Neural cell (in vitro differentiated cells): Measurements from ENCODE around the gene YAF2.
"Not testable (repeated sequence)": the region's sequence is repeated elsewhere in the genome, so short reads cannot be mapped to it uniquely, and the experiment has no call there.

ENCODE experiments used
- CTCF ChIP-seq: fragments of 450-650 bp; IDR thresholded peaks from 2 replicates; pipeline ENCODE4 v1.5.1; 2014; ENCODE audit warnings: antibody characterized with exemption, mild to moderate bottlenecking, moderate library complexity; ENCODE audit not compliant: poor library complexity, severe bottlenecking
- EP300 ChIP-seq: fragments of 450-650 bp; conservative IDR thresholded peaks from 2 replicates; pipeline ENCODE4 v1.6.1; 2014; ENCODE audit warnings: antibody characterized with exemption, mild to moderate bottlenecking, moderate library complexity; ENCODE audit not compliant: poor library complexity, severe bottlenecking
- POLR2AphosphoS5 ChIP-seq: IDR thresholded peaks from 2 replicates; pipeline ENCODE4 v1.6.1; 2012
- REST ChIP-seq: IDR thresholded peaks from 2 replicates; pipeline ENCODE4 v1.6.1; 2012; ENCODE audit warnings: borderline replicate concordance
- TAF1 ChIP-seq: IDR thresholded peaks from 2 replicates; pipeline ENCODE4 v1.6.1; 2012; ENCODE audit warnings: low read depth

GRCh38 chr12:42249033-42249432, 11.0 kb upstream of the YAF2 start:
- not testable (repeated sequence) for TF ChIP-seq EP300, CTCF, TAF1, REST, POLR2AphosphoS5
